ENCODE measurements around the gene NXNL1. TPM values are rescaled to one million over a fixed set of nuclear protein-coding genes. Genes with fewer than 3 reads are reported as not detected.
A peak's percentile ranks its signal among the peaks of the same experiment; 100 is the strongest.

Gene NXNL1
- total RNA-seq, 1 donor from 2014 or later, result not detected

DNA sequence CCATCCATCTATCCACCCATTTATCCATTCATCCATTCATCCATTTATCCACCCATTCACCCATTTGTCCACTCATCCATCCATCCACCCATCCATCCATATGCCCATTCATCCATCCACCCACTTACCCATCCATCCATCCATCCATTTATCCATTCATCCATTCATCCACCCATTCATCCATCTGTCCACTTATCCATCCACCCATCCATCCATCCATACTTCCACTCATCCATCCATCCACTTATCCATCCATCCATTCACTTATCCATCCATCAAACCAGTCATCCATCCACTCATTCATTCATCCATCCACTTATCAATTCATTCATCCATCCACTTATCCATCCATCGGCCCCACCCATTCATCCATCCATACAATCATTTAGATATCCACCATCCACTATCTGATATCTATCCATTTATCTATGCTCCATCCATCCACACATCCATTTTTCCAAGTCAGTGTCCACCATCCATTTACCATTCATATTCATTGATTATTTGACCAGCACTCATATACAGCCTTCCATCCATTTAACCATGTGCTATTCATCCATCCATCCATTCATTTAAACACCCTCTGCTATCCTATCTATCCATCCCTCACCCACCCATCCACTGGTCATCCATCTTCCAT, 15.1 kb downstream of the NXNL1 start:
- H3K4me3 Mint-ChIP-seq (ENCODE audit: unreplicated experiment), result no peak overlapping the region
- TF ChIP-seq, protein P1, sequence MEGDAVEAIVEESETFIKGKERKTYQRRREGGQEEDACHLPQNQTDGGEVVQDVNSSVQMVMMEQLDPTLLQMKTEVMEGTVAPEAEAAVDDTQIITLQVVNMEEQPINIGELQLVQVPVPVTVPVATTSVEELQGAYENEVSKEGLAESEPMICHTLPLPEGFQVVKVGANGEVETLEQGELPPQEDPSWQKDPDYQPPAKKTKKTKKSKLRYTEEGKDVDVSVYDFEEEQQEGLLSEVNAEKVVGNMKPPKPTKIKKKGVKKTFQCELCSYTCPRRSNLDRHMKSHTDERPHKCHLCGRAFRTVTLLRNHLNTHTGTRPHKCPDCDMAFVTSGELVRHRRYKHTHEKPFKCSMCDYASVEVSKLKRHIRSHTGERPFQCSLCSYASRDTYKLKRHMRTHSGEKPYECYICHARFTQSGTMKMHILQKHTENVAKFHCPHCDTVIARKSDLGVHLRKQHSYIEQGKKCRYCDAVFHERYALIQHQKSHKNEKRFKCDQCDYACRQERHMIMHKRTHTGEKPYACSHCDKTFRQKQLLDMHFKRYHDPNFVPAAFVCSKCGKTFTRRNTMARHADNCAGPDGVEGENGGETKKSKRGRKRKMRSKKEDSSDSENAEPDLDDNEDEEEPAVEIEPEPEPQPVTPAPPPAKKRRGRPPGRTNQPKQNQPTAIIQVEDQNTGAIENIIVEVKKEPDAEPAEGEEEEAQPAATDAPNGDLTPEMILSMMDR (IDR thresholded peaks at IDR 0.05), result no peak
- H3K9me3 Mint-ChIP-seq (ENCODE audit: unreplicated experiment), result no peaks in the 10 kb centered on the region
- peaks cover 16% of the 10 kb centered on the region for H3K27me3 Mint-ChIP-seq (ENCODE audit: unreplicated experiment)
- no peaks in the 10 kb centered on the region for H3K36me3 Mint-ChIP-seq (ENCODE audit: unreplicated experiment)
- no peak for DNase-seq (ENCODE audit: extremely low spot score, unreplicated experiment)
- H3K27ac Mint-ChIP-seq (ENCODE audit: unreplicated experiment), result no peak overlapping the region
- peaks cover 4% of the 10 kb centered on the region for H3K4me1 Mint-ChIP-seq (ENCODE audit: unreplicated experiment)

DNA sequence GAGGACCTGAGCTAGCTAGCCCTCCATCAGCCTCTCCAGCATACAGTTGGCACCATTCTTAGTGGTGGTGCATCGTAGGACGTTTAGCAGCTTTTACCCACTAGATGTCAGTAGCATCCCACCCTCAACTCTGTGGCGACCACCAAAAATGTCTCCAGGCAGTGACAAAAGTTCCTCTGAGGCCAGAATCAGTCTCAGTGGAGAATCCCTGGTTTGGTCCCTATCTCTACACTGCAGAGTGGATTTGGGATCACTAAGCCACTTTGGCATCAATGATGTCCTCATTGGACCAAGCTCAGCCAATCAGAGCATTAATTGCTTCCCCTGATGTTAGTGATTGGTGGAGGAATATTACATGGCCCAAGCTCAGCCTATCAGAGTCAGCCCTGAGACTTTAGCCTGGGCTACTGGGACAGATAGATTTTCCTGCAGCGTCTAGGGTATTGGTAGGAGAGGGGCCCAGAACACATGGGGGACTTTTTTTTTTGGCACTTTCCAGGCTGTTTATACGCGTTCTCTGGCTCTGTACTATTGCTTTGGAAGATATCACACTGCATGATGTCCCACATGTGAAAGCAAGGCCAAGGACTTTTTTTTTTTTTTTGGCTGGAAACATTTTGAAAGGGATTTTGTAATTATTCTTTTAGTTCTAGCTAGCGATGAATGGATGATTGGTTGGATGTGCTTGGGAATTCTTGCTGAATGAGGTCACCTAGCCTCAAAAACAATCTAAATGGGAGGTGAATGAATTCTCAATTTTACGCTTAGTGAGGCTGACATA, 19.3 kb downstream of the NXNL1 start:
- H3K36me3 Mint-ChIP-seq (ENCODE audit: unreplicated experiment), result no peaks in the 10 kb centered on the region
- H3K9me3 Mint-ChIP-seq (ENCODE audit: unreplicated experiment), result no peaks in the 10 kb centered on the region
- TF ChIP-seq, protein P1 (IDR thresholded peaks at IDR 0.05), result peak; percentile 54
- no peaks in the 10 kb centered on the region for H3K27me3 Mint-ChIP-seq (ENCODE audit: unreplicated experiment)
- no peak overlapping the region for H3K4me3 Mint-ChIP-seq (ENCODE audit: unreplicated experiment)
- DNase-seq (ENCODE audit: extremely low spot score, unreplicated experiment), result no peak
- H3K27ac Mint-ChIP-seq (ENCODE audit: unreplicated experiment), result no peak overlapping the region
- H3K4me1 Mint-ChIP-seq (ENCODE audit: unreplicated experiment), result no peaks in the 10 kb centered on the region

DNA sequence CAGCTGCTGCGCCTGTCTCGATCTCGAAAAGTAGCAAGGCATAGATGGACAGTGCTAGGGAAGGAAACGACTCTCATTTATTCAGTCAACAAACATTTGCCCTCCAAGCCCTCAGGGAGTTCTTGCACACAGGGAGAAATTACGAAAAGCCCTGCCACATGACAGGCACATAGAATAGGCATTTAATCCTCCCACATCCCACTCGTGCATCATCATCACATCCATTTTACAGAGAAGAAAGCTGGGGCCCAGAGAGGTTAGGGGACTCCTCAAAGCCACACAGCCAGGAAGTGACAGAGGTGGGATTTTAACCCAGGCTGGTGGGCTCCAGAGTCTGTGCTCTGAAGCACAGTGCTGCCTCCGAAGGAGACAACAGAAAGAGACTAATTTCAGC, 23.9 kb downstream of the NXNL1 start:
- Mint-ChIP-seq H3K4me1 (ENCODE audit: unreplicated experiment) (no peaks in the 10 kb centered on the region), H3K9me3 (ENCODE audit: unreplicated experiment) (no peaks in the 10 kb centered on the region), H3K27me3 (ENCODE audit: unreplicated experiment) (no peaks in the 10 kb centered on the region), H3K27ac (ENCODE audit: unreplicated experiment) (no peak overlapping the region), H3K4me3 (ENCODE audit: unreplicated experiment) (no peak overlapping the region), H3K36me3 (ENCODE audit: unreplicated experiment) (no peaks in the 10 kb centered on the region)
- no peak for DNase-seq (ENCODE audit: extremely low spot score, unreplicated experiment)
- TF ChIP-seq, protein P1 (IDR thresholded peaks at IDR 0.05), result no peak

DNA sequence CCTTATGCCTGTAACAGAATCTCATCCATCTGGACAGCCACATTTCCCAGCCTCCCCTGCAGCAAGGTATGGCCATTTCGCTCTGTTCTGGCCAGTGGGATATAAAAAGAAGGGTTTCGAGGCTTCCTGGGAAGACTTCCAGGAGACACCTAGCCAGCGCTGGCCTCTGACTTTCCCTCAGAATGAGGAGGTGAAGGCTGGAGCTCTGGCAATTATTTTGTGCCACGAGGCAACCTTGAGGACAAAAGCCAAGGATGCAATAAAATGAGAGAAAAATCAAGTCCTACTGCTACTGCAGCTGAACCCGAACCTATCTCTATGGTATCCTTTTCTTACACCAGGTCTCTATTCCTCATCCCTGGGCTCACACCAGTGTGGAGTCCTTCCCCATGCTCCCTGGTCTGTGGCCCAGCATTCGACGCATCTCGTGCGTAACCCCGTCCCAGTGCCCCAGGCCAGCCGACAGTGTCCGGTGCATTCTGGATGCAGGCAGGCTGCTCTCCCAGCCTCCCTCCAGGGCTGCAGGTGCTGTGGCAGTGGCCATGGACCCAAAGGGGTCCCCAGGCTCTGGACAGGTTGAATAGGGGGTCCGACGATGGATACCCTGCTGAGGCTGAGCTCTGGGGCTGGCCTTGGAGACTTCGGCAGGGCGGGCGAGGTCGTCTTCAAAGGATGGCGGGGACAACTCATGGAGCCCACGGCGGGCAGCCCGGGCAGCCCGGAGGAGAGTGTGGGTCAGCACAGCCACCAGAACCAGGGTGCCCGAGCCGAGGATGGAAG, 24.4 kb downstream of the NXNL1 start:
- H3K27me3 Mint-ChIP-seq (ENCODE audit: unreplicated experiment), result no peaks in the 10 kb centered on the region
- TF ChIP-seq, protein P1 (IDR thresholded peaks at IDR 0.05), result no peak
- no peaks in the 10 kb centered on the region for H3K4me1 Mint-ChIP-seq (ENCODE audit: unreplicated experiment)
- H3K9me3 Mint-ChIP-seq (ENCODE audit: unreplicated experiment), result no peaks in the 10 kb centered on the region
- no peak overlapping the region for H3K4me3 Mint-ChIP-seq (ENCODE audit: unreplicated experiment)
- no peak for DNase-seq (ENCODE audit: extremely low spot score, unreplicated experiment)
- H3K36me3 Mint-ChIP-seq (ENCODE audit: unreplicated experiment), result no peaks in the 10 kb centered on the region
- no peak overlapping the region for H3K27ac Mint-ChIP-seq (ENCODE audit: unreplicated experiment)

DNA sequence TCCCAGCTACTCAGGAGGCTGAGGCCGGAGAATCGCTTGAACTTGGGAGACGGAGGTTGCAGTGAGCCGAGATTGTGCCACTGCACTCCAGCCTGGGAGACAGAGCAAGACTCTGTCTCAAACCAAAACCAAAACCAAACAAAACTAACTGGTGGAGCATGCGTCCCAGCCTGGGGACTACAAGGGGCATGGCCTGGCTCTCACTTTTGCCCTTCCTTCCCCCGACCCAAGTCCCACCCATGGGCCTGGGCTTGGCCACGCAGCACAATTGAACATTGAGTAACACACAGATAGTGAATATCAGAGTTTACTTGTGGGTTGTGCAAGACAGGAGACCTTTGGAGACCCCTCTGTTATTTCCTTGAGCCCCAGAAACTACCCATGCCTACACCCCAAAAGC, 25.5 kb downstream of the NXNL1 start:
- Mint-ChIP-seq H3K4me1 (ENCODE audit: unreplicated experiment) (no peaks in the 10 kb centered on the region), H3K9me3 (ENCODE audit: unreplicated experiment) (no peaks in the 10 kb centered on the region), H3K27ac (ENCODE audit: unreplicated experiment) (no peak overlapping the region), H3K4me3 (ENCODE audit: unreplicated experiment) (no peak overlapping the region), H3K36me3 (ENCODE audit: unreplicated experiment) (no peaks in the 10 kb centered on the region), H3K27me3 (ENCODE audit: unreplicated experiment) (no peaks in the 10 kb centered on the region)
- no peak for DNase-seq (ENCODE audit: extremely low spot score, unreplicated experiment)
- TF ChIP-seq, protein P1 (IDR thresholded peaks at IDR 0.05), result no peak
